ENCODE measurements around the gene PIGR. TPM values are rescaled to one million over a fixed set of nuclear protein-coding genes. Genes with fewer than 3 reads are reported as not detected.

The PIGR gene
- total and polyA plus RNA-seq, 9 donors = 0.04 to 5.3 (median 0.73) TPM; not detected in 1

GRCh38 chr1:206923009-206923960 is 23.0 kb downstream of the PIGR start:
- no peaks in the 10 kb centered on the region for H3K27me3 ChIP-seq
- intact Hi-C loops (cut with DNase I) = no loop called here
- H3K4me1 ChIP-seq (ENCODE audit: insufficient read depth) = no peaks in the 10 kb centered on the region
- no peak overlapping the region for H3K27ac ChIP-seq
- H3K36me3 ChIP-seq = no peaks in the 10 kb centered on the region
- DNase-seq = no peak
- no peaks in the 10 kb centered on the region for H3K9me3 ChIP-seq
- no peak overlapping the region for H3K4me3 ChIP-seq
- TF ChIP-seq POLR2A (IDR thresholded peaks at IDR 0.05) (no peak), CTCF (IDR thresholded peaks at IDR 0.05) (no peak), EP300 (IDR thresholded peaks at IDR 0.05) (no peak)
- 58 to 61% (median 59%) methylated on average over 12 of the region's 12 CpGs for WGBS, 3 donors

GRCh38 chr1:206922524-206922923 is 23.7 kb downstream of the PIGR start:
- Histone ChIP-seq H3K27me3 (no peaks in the 10 kb centered on the region), H3K9me3 (no peaks in the 10 kb centered on the region), H3K4me1 (ENCODE audit: insufficient read depth) (no peaks in the 10 kb centered on the region), H3K27ac (no peak overlapping the region), H3K36me3 (no peaks in the 10 kb centered on the region), H3K4me3 (no peak overlapping the region)
- TF ChIP-seq CTCF (IDR thresholded peaks at IDR 0.05) (no peak), EP300 (IDR thresholded peaks at IDR 0.05) (no peak), POLR2A (IDR thresholded peaks at IDR 0.05) (no peak)
- DNase-seq = no peak
- WGBS, 3 donors = 56 to 59% (median 59%) methylated on average over 1 of the region's 1 CpG
- intact Hi-C loops (cut with DNase I) = no loop called here

GRCh38 chr1:206921772-206922265 is 24.4 kb downstream of the PIGR start, which contains the start of gene FCMR:
FCMR (minus strand) TSS chr1:206921941; CDS start chr1:206921854, 87 bp downstream.
- intact Hi-C loops (cut with DNase I) = no loop called here
- H3K27ac ChIP-seq = no peak within 1 kb of the TSS
- H3K4me3 ChIP-seq = no peak within 1 kb of the TSS
- H3K9me3 ChIP-seq = no peaks in the 10 kb centered on the region
- TF ChIP-seq POLR2A (IDR thresholded peaks at IDR 0.05) (no peak), CTCF (IDR thresholded peaks at IDR 0.05) (no peak), EP300 (IDR thresholded peaks at IDR 0.05) (no peak)
- DNase-seq = no peak
- WGBS, 3 donors = 75 to 77% (median 75%) methylated on average over 7 of the region's 7 CpGs
- H3K4me1 ChIP-seq (ENCODE audit: insufficient read depth) = no peaks in the 10 kb centered on the region
- H3K36me3 ChIP-seq = no peaks in the 10 kb centered on the region
- no peaks in the 10 kb centered on the region for H3K27me3 ChIP-seq

GRCh38 chr1:206918076-206918475 is 28.2 kb downstream of the PIGR start:
- no peak for DNase-seq
- Histone ChIP-seq H3K9me3 (no peaks in the 10 kb centered on the region), H3K4me3 (no peak overlapping the region), H3K36me3 (no peaks in the 10 kb centered on the region), H3K4me1 (ENCODE audit: insufficient read depth) (no peaks in the 10 kb centered on the region), H3K27me3 (no peaks in the 10 kb centered on the region), H3K27ac (no peak overlapping the region)
- 77 to 84% (median 83%) methylated on average over 3 of the region's 3 CpGs for WGBS, 3 donors
- no peak for TF ChIP-seq EP300 (IDR thresholded peaks at IDR 0.05)
- TF ChIP-seq CTCF (IDR thresholded peaks at IDR 0.05) = no peak
- no peak for TF ChIP-seq POLR2A (IDR thresholded peaks at IDR 0.05)
- intact Hi-C loops (cut with DNase I) = loop anchor here (10.0 kb wide), 5 partner anchors 157 to 443 kb away; partner anchors contain the start of gene IKBKE (in 2 of the 4)

Measured in ovary (tissue), 9 donors.